T-helper 2 cell treated with Interferon-gamma antibody and Interleukin-4, amounts not matched to agents 5 μg/mL and 100 μg/mL, for 36 hours (primary cell): ENCODE measurements around the gene SUCLG2.
"Not testable (repeated sequence)": the region's sequence is repeated elsewhere in the genome, so short reads cannot be mapped to it uniquely, and the experiment has no call there.

Experiments
- DNase-seq: peaks from one replicate; pipeline ENCODE4 v3.0.0; 2021; ENCODE audit warnings: low spot score
- H3K27ac Mint-ChIP-seq: one replicate; pipeline ENCODE4 v1.8.0; 2021; ENCODE audit warnings: mild to moderate bottlenecking, mixed read lengths
- H3K27me3 Mint-ChIP-seq: one replicate; pipeline ENCODE4 v1.8.0; 2021; ENCODE audit warnings: low read depth, mixed read lengths
- H3K36me3 Mint-ChIP-seq: one replicate; pipeline ENCODE4 v1.8.0; 2021; ENCODE audit warnings: low read depth, mixed read lengths
- H3K4me1 Mint-ChIP-seq: one replicate; pipeline ENCODE4 v1.8.0; 2021; ENCODE audit warnings: low read depth, mixed read lengths
- H3K4me3 Mint-ChIP-seq: one replicate; pipeline ENCODE4 v1.8.0; 2022; ENCODE audit warnings: mild to moderate bottlenecking, moderate library complexity, mixed read lengths
- H3K9me3 Mint-ChIP-seq: one replicate; pipeline ENCODE4 v1.8.0; 2021; ENCODE audit warnings: mixed read lengths

Gene SUCLG2

DNA sequence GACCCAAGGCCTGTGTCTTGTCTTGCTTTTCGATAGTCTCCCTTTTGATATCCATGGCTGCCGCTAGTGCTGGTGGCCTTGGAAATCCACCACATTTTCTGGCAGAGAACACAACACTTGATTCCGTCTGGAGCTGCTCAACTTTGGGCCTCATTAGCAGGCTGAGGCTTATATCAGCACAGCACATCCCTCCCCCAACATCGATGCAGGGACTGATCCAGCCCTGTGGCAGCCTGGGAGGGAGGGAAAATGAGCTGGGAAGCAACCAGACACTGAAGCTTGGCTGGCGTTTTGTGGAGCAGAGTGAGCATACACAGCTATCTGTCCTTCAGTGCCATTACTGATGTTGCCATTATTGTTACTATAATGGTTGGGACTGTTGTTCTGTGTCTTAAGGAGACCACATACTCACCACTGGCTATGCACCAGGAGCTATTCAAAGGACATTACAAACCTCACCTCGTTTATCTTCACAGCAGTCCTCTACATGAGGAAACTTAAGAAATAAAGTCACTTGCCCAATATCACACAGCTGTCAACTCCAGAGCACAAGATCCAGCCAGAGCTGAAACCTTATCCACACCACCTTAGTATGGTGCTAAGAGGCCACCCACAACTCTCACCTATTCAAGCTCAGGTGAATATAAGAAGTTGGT, 102.9 kb downstream of the SUCLG2 start:
- Mint-ChIP-seq H3K4me3 (no peak overlapping the region), H3K36me3 (peaks cover 30% of the 10 kb centered on the region), H3K9me3 (no peaks in the 10 kb centered on the region), H3K27me3 (no peaks in the 10 kb centered on the region), H3K4me1 (peaks cover 3% of the 10 kb centered on the region), H3K27ac (no peak overlapping the region)
- DNase-seq: no peak

DNA sequence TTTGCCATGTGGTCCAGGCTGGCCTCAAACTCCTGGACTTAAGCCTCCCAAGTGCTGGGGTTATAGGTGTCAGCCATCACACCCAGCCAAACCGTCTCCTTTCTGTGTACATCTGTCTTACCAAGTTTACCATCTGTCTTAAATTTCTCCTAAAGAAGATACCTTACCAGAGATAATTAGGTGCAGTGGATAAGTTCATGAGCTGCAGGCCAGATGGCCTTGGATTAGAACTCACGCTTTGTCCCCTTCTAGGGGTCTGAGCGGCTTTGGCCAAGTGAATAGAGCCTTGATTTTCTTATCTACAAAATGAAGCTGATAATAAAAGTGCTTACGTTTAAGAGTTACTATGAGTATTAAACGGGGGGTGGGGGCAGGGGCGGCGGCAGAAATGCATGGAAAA, 103.9 kb downstream of the SUCLG2 start:
- DNase-seq: no peak
- H3K36me3 Mint-ChIP-seq: peaks cover 25% of the 10 kb centered on the region
- H3K4me3 Mint-ChIP-seq: no peak overlapping the region
- peaks cover 2% of the 10 kb centered on the region for H3K4me1 Mint-ChIP-seq
- H3K27me3 Mint-ChIP-seq: no peaks in the 10 kb centered on the region
- no peaks in the 10 kb centered on the region for H3K9me3 Mint-ChIP-seq
- no peak overlapping the region for H3K27ac Mint-ChIP-seq

- Mint-ChIP-seq H3K36me3 (peaks cover 32% of the 10 kb centered on the region), H3K9me3 (peaks cover 18% of the 10 kb centered on the region)
- not testable (repeated sequence) for H3K4me1 Mint-ChIP-seq, H3K27me3 Mint-ChIP-seq, H3K4me3 Mint-ChIP-seq, H3K27ac Mint-ChIP-seq, DNase-seq
Observed at GRCh38 chr3:67542502-67543250, 111.7 kb downstream of the SUCLG2 start.

- Mint-ChIP-seq H3K9me3 (peaks cover 20% of the 10 kb centered on the region), H3K27ac (no peak overlapping the region), H3K36me3 (peaks cover 35% of the 10 kb centered on the region), H3K27me3 (no peaks in the 10 kb centered on the region), H3K4me3 (no peak overlapping the region), H3K4me1 (no peaks in the 10 kb centered on the region)
- DNase-seq: no peak
Observed at GRCh38 chr3:67540198-67540894, 114.1 kb downstream of the SUCLG2 start.

DNA sequence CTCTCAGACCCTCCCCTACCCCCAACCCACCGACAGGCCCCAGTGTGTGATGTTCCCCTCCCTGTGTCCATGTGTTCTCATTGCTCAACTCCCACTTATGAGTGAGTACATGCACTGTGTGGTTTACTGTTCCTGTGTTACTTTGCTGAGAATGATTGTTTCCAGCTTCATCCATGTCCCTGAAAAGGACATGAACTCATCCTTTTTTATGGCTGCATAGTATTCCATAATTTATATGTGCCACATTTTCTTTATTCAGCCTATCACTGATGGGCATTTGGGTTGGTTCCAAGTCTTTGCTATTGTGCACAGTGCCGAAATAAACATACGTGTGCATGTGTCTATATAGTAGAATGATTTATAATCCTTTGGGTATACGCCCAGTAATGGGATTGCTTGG, 117.2 kb downstream of the SUCLG2 start:
- not testable (repeated sequence) for H3K4me1 Mint-ChIP-seq, H3K27ac Mint-ChIP-seq, H3K4me3 Mint-ChIP-seq, H3K27me3 Mint-ChIP-seq, DNase-seq
- H3K36me3 Mint-ChIP-seq: peaks cover 28% of the 10 kb centered on the region
- H3K9me3 Mint-ChIP-seq: peaks cover 12% of the 10 kb centered on the region

GRCh38 chr3:67535006-67535405, 119.4 kb downstream of the SUCLG2 start:
- no peak overlapping the region for H3K27ac Mint-ChIP-seq
- H3K4me3 Mint-ChIP-seq: no peak overlapping the region
- no peaks in the 10 kb centered on the region for H3K4me1 Mint-ChIP-seq
- no peak for DNase-seq
- peaks cover 20% of the 10 kb centered on the region for H3K36me3 Mint-ChIP-seq
- no peaks in the 10 kb centered on the region for H3K27me3 Mint-ChIP-seq
- peaks cover 12% of the 10 kb centered on the region for H3K9me3 Mint-ChIP-seq

DNA sequence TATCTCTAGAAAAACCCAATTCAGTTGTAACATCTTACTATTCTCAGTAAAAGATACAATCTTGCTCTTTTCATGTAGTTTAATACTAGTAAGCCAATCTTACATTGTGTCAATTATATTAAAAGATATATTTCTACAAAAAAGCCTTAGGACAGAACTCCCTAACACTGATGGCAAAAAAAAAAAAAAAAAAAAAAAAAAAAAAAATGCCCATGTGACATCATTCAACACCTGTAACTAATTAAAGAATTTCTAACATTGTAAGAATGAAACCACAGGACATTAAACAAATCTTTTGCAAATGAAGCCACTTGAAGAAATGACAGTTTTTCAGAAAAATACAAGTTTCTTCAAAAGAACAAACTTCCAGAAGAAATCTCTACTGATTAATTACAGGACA, 119.8 kb downstream of the SUCLG2 start:
- peaks cover 12% of the 10 kb centered on the region for H3K9me3 Mint-ChIP-seq
- H3K27ac Mint-ChIP-seq: no peak overlapping the region
- H3K27me3 Mint-ChIP-seq: no peaks in the 10 kb centered on the region
- H3K4me1 Mint-ChIP-seq: no peaks in the 10 kb centered on the region
- no peak overlapping the region for H3K4me3 Mint-ChIP-seq
- DNase-seq: no peak
- H3K36me3 Mint-ChIP-seq: peaks cover 16% of the 10 kb centered on the region

DNA sequence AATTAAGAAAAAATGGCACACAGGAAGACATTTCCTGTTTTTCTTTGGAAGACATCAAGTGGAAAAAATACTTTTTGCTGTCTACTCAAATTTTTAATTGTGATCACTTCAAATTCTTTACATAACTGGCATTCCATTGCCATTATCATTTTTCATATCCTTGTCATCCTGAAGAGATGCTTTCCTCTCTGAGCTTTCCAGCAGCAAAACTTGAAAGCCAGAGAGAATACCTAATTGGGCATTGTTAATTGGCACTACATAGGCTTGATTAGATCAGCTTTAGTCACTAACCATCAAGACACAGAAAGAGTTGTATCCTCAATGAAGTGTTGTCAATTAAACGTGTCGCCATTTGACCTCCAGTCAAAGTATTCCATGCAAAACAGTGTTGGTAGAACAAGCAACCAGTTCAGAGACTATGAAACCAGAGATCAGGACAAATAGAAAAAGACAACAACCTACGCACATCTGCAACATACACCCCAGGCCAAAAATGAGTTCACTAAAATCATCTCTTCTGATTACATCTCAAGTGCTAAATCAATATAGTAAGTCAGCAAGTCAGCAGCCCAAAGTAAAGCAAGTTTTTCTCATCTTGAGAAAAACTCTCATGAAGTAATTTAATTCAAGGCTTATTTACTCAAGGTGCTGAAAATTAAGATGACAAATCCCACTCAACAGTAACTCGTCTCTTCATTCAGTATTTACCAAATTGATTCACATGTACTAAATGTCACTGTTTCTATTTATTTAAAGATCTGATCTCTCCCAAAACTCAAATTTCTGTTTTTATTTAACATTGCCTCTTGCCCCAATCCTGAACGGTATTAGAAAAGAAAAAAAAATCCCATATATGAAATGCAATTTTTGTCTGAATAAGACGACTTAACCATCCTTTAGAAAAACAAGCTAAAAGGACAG, 123.0 kb downstream of the SUCLG2 start:
- Mint-ChIP-seq H3K4me3 (no peak overlapping the region), H3K4me1 (no peaks in the 10 kb centered on the region), H3K27me3 (no peaks in the 10 kb centered on the region), H3K36me3 (peaks cover 31% of the 10 kb centered on the region), H3K27ac (no peak overlapping the region), H3K9me3 (no peaks in the 10 kb centered on the region)
- DNase-seq: no peak

GRCh38 chr3:67529915-67530314, 124.5 kb downstream of the SUCLG2 start:
- Mint-ChIP-seq H3K4me3 (no peak overlapping the region), H3K36me3 (peaks cover 43% of the 10 kb centered on the region), H3K27ac (no peak overlapping the region), H3K27me3 (no peaks in the 10 kb centered on the region), H3K9me3 (no peaks in the 10 kb centered on the region), H3K4me1 (no peaks in the 10 kb centered on the region)
- no peak for DNase-seq

- H3K27ac Mint-ChIP-seq: no peak overlapping the region
- H3K4me1 Mint-ChIP-seq: no peaks in the 10 kb centered on the region
- no peak for DNase-seq
- no peaks in the 10 kb centered on the region for H3K27me3 Mint-ChIP-seq
- H3K36me3 Mint-ChIP-seq: peaks cover 47% of the 10 kb centered on the region
- no peaks in the 10 kb centered on the region for H3K9me3 Mint-ChIP-seq
- H3K4me3 Mint-ChIP-seq: no peak overlapping the region
Observed at GRCh38 chr3:67529337-67529736, 125.1 kb downstream of the SUCLG2 start.

- DNase-seq: no peak
- no peaks in the 10 kb centered on the region for H3K9me3 Mint-ChIP-seq
- no peak overlapping the region for H3K27ac Mint-ChIP-seq
- H3K27me3 Mint-ChIP-seq: no peaks in the 10 kb centered on the region
- H3K4me3 Mint-ChIP-seq: no peak overlapping the region
- peaks cover 44% of the 10 kb centered on the region for H3K36me3 Mint-ChIP-seq
- no peaks in the 10 kb centered on the region for H3K4me1 Mint-ChIP-seq
Observed at GRCh38 chr3:67526246-67526645, 128.2 kb downstream of the SUCLG2 start.

- no peak for DNase-seq
- no peaks in the 10 kb centered on the region for H3K9me3 Mint-ChIP-seq
- H3K27me3 Mint-ChIP-seq: no peaks in the 10 kb centered on the region
- H3K27ac Mint-ChIP-seq: no peak overlapping the region
- H3K4me3 Mint-ChIP-seq: no peak overlapping the region
- no peaks in the 10 kb centered on the region for H3K4me1 Mint-ChIP-seq
- H3K36me3 Mint-ChIP-seq: peaks cover 48% of the 10 kb centered on the region
Observed at GRCh38 chr3:67524046-67524445, 130.4 kb downstream of the SUCLG2 start.

DNA sequence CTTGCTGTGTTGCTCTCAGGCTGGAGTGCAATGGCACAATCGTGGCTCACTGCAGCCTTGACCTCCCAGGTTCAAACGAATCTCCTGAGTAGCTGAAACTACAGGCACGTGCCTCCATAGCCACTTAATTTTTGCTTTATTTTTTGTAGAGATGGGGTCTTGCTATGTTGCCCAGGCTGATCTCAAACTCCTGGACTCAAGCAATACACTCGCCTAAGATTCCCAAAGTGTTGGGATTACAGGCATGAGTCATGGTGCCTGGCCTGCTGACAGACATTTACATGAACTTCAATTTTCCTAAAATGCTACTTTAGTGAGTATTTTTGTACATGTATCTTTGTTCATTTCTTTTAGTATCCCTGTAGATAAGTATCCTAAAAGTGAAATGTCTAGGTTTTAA, 132.3 kb downstream of the SUCLG2 start:
- no peak overlapping the region for H3K27ac Mint-ChIP-seq
- no peaks in the 10 kb centered on the region for H3K9me3 Mint-ChIP-seq
- no peak overlapping the region for H3K4me3 Mint-ChIP-seq
- no peak for DNase-seq
- no peaks in the 10 kb centered on the region for H3K27me3 Mint-ChIP-seq
- H3K36me3 Mint-ChIP-seq: peaks cover 37% of the 10 kb centered on the region
- H3K4me1 Mint-ChIP-seq: no peaks in the 10 kb centered on the region
